GM20000 (cell line): ENCODE results near the gene ASCL5.

Experiments
- DNase-seq: peaks from one replicate; pipeline ENCODE4 v3.0.0; 2012; ENCODE audit warnings: low spot score
- CTCF ChIP-seq: IDR thresholded peaks from 2 replicates; pipeline ENCODE4 v1.5.1; 2012; ENCODE audit warnings: mild to moderate bottlenecking, control low read depth; ENCODE audit errors: extremely low read depth, missing control alignments

Gene ASCL5

DNA sequence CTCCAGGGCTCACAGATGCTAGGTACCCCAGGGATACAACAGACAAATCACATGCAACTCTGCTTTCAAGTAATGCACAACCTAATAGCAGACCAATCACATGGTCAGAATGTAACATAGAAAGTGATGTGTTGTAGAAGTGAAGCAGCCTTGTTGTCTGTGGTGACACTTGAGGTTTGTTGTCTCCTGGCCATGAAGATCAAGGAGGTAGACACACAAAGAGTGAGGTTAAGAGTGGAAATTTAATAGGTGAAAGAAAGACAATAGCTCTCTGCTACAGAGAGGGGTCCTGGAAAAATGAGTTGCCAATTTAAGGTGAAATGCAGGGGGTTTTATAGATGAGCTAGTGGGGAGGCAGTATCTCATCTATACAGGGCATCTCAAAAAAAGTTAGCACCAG is 29.8 kb upstream of the ASCL5 start:
- no peak for TF ChIP-seq CTCF
- no peak for DNase-seq

- TF ChIP-seq CTCF, result no peak
- DNase-seq, result no peak
These were observed 29.4 kb upstream of the ASCL5 start for GRCh38 chr1:201156346-201156745.

- no peak for DNase-seq
- TF ChIP-seq CTCF, result no peak
These were observed 28.4 kb upstream of the ASCL5 start for GRCh38 chr1:201155354-201155753.

DNA sequence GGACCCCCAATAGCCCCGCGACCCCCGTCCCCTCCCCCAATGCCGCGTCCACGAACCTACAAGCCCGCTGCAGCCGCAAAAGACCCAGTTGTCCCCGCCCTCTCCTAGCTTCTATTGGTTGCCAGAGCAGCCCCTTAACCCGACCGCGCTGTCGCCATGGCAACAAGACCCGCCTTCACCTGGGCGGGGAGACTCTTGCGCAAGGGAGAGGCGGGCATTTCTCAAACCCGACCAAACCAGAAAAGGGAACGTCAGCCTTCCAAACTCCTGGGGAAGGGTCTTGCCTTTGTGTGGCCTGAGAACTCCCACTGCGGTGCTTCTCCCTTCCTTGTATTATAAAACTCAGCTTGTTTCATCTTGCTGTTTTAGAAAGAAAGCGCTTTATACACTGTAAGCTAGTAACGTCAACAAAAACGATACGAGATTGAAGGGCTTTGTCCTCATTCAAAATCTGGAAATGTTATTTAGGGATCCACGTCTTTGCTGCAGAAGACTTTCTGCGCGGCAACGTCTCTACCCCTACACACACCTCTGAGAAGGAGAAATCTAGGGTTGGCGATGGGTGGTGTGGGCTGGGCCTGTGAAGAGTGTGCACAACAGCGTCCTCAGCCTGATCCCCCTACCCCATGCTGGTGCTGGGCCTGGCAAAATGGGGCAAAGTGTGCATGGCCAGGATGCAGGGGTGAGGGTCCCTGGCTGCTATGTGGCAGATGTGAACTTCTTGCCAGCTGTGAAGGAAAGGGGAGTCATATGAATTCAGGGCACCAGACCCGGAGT is 27.6 kb upstream of the ASCL5 start, which contains the start of gene TMEM9:
TSS of gene TMEM9 (minus strand) at position 86 of the 777 bp plus-strand sequence. CDS start 551 bp downstream, outside the sequence.
- TF ChIP-seq CTCF, result no peak
- DNase-seq, result peak; percentile 96

DNA sequence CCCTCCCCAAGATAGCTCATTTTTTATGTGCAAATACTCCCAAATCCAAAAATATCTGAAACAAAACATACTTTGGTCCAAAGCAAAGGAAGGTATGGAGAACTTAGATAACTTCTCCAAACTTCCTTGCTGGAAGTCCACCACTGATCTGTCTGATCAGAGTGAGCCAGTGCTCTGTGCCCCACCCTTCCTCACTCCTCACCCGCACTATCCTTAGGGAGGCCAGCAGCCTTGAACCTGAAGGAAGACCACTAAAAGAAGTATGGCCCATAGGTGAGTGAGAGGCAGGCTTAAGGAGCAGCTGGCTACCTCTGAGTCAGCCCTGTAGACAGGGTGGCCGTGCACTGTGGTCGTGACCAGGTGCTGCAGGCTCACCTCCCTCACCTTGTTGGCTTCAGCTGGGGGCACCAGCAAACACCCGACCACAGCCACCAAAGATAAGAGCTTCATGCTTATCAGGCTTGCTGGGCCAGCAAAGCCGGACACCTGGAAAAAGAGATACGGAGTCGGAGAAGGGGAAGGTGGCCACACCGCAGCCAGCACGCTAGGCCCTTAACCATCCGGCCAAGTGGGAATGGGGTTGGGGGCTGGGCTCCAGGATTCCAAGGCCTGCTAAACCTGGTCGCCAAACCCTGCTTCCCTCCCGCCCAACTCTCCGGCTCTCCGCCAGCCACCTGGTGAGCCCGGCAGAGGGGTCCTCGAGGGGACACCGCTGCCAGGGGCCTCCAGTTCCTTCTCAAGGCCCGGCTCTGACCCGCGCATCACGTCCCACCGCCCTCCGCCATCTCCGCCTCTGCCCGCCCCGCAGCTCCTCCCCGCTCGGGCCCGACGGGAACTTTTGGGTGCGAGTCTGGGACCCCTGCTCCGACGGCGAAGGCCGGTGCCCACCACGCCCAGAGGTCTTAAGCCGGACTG is 26.7 kb upstream of the ASCL5 start:
- TF ChIP-seq CTCF, result no peak
- no peak for DNase-seq

- DNase-seq, result peak; percentile 56
- TF ChIP-seq CTCF, result no peak
These were observed 22.4 kb upstream of the ASCL5 start for GRCh38 chr1:201149400-201149799.

DNA sequence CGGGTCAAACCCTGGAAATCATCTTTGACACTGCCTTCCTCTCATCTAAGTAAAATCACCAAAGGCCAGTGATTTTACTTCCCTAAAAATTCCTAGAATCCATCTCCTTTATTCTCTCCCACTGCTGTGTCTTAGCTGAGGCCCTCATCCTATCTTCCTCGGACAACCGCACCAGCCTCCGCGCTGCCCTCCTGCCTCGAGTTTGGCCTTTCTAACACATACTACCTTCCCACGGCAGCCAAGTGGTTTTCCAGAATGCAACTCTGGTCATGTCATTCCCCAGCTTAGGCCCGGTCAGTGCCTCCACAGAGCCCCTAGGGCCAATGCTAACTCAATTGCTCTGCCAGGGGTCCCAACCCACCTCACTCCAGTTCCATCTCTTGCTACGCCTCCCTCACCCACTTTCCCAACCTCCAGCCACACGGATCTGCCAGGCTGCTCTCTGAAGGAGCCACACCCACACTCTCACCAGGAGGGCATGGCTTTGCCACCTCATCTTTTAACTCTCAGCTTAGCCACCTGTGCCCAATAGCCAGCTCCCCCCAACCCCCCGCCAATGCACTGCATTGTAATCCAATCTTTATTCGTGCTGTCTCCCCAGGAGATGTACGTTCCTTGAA is 20.5 kb upstream of the ASCL5 start:
- TF ChIP-seq CTCF, result no peak
- no peak for DNase-seq
